HG03558 (cell line): ENCODE measurements around the gene CDH13.

ENCODE experiments used
- ATAC-seq: cut with Tn5 transposase; IDR thresholded peaks from one replicate; pipeline ENCODE4 v1.9.1; 2021; ENCODE audit warnings: moderate number of reproducible peaks; ENCODE audit not compliant: unreplicated experiment; ENCODE audit errors: extremely low read depth

The CDH13 gene

DNA sequence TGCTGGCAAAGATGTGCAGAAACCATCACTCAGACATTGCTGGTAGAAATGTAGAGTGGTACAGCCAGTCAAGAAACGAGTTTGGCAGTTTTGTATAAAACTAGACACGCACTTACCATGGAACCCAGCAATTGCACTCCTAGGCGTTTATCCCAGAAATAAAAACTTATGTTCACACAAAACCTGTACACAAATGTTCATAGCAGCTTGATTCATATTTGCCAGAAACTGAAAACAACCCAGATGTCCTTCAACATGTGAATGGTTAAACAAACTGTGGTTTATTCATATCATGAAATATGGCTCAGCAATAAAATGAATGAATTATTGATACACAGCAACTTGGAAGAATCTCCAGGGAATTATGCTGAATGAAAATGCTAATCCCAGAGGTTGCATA is 570.0 kb downstream of the CDH13 start:
- ATAC-seq: no peak

DNA sequence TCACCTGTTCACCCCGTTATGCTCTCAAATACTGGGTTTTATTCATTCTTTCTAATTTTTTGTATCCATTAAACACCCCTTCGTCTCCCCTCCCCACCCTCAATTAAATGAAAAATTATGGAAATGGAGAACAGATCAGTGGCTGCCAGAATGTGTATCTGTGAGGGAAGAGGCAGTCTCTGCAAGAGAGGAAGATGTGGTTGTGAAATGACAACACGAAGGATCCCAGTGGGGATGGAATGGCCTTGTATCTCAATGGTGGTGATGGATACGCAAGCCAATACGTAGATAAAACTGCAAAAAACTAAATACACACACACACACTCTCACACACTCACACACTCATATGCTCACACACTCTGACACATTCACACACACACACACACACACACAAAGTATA is 570.7 kb downstream of the CDH13 start:
- no peak for ATAC-seq

DNA sequence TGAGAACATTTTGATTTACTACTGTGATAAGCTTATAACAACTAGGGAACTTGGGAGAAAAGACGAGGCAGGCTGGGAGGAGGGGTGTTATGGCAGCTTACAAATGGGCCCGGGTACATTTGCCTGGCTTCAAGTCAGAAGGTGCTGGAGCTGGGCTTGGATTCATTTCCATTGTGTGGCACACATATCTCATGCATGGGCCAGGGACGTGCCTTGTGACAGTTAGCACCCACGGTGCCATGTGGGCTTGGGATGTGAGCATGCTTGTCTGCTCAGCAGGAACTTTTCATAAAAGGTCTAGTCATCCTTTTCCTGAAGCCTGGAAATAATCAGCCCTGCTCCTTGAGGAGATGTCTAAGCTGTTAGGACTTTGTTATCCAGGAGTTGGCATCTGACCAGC is 572.2 kb downstream of the CDH13 start:
- ATAC-seq: no peak

DNA sequence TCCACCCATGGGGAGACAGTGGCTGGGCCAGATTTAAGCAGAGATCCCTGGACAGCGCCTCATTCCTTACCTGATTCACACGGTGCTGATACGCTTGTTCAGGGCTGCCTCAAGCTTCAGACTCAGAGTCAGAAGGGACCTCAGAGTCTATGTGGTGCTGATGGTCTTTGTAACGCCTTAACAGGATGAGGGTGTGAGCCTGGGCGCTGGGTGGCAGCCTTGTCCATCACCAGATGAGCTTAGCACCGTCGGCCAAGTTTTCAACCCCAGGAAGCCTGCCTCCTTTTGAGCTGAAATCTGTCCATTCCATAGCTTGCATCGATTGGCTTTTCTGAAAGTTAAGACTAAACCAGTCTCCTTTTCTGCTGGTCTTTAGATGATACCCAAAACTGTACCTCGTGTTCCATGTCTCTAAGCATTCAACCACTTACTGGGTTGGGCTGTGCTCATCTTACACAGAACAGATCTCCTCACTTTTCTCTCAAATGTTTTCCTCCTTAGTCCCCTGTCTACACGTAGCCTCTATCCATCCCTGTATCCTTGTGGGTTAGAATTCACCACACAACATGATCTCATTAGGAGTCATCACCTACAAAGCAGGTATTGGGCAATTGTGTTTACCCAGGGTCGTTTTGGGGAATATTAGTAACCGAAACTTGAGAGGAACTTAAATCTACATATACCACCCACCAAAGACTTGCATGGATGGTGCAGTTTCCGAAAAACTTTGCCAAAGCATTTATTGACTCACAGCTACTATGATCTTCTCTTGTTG is 573.4 kb downstream of the CDH13 start:
- ATAC-seq: no peak

- ATAC-seq: no peak
These were observed 575.0 kb downstream of the CDH13 start for GRCh38 chr16:83201748-83202147.

GRCh38 chr16:83205896-83206295 is 579.1 kb downstream of the CDH13 start:
- no peak for ATAC-seq

GRCh38 chr16:83206426-83206825 is 579.7 kb downstream of the CDH13 start:
- no peak for ATAC-seq

DNA sequence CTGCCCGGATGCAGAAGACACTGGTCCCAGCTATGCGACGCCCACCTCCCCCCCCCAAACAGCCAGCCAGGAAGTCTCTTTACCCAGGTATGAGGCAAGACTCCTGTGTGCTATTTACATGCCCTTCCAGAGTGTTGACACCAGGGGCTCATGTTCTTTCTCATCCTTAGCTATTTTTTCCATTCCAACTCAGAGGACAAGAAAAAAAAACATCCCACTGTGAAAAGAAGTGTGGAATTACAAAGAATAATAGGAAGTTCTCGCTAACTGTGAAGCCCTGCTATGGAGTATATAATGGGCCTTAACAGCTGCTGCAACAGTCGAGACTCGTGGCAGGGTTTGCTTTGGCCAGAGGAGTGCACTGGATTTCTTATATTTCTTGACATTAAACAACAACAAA is 584.9 kb downstream of the CDH13 start:
- ATAC-seq: no peak

GRCh38 chr16:83212301-83212841 is 585.6 kb downstream of the CDH13 start:
- no peak for ATAC-seq

DNA sequence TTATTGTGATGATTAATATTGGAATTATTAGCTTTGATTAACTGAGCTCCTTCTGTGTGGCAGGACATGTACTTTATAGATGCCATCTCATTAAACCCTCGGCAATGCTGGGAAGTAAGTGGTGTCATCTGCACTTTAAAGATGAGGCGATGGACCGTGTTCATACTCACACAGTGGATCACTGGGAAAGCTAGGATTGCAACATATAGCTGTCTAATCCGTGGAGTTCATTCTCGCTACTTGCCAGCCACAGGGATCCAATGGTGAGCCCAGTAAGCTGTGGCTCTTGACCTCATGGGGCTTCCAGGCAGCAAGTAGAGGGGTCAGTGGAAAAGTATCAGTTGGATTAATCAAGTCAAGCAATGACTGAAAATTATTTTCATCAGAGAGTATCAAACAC is 587.9 kb downstream of the CDH13 start:
- no peak for ATAC-seq

DNA sequence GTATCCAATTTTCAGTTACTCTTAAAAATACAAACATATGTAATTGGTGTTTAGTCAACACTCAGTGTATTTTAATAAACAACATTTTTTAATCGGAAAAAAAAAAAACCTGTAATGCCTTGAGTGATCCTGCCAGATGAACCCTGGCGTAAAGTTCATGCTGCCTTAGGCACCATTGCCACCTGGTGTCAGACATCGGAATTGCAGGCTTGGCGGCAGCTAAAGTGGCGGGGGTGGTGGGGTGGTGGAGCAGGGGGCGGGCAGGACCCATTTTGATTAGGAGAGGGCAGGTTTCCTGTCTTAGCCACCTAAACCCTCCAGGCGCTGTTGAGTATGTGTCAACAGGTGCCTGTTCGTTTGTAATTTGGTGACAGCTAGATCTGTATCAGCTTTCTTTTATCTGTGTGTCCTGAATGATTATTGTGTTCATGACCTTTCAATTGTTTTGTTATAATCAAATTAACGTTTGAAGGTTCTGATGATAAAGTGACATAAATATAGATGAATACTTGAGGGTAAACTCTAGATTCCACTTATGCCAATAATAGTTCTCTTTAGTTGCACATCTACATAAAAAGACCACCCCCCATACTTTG is 588.7 kb downstream of the CDH13 start:
- no peak for ATAC-seq

DNA sequence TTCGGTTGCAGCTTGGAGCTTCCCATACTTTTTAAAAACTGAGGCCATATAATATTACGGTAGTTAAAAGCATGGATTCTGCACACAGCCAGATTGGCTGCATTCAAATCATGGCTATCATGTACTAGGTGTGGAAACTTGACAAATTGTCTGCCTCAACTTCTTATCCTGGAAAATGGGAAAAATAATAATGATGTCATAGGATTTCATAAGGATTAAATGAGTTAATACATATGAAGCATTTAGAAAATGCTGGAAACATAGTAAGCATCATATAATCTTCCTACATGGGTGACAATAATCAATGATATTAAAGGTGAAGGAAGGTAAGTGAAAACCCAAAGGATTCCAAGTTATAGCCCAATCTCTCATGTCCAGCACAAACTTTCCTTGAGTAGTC is 592.5 kb downstream of the CDH13 start:
- ATAC-seq: no peak

DNA sequence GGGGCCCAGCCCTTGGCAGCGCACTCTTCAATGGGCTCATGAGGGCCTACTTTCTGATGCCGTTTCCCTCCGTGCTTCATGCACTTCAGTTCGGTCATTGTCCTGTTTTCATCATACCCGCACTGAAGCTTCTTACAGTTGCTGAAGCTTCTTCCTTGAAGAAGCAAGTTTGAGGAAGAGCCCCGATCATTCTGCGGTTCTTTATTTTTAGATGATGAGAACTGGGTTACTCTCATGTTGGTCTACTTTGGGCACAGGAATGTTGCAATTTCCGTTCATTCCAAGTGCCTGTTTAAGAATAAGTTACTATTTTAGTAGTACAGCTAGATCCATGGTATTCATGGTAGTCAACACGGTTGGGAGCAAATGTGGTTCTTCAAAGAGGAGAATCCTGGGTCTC is 593.3 kb downstream of the CDH13 start:
- ATAC-seq: no peak

DNA sequence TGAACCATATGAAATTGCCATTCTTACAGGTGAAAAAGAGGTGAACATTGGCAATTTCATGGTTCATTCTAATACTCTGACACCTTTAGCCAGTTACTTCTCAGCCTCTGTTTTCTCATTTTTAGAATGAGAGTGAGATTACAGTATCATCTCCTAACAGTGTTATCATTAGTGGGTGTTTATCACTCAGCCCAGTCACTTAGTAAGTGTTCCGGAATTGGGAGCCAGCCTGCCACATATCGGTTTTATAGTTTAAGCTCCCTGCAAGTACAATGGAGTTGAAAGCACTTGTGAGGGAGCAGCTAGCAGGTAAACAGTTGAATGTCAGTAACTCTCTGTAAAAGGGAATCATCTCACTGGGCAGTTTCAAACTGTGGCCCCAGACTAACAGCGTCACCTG is 597.9 kb downstream of the CDH13 start:
- no peak for ATAC-seq

DNA sequence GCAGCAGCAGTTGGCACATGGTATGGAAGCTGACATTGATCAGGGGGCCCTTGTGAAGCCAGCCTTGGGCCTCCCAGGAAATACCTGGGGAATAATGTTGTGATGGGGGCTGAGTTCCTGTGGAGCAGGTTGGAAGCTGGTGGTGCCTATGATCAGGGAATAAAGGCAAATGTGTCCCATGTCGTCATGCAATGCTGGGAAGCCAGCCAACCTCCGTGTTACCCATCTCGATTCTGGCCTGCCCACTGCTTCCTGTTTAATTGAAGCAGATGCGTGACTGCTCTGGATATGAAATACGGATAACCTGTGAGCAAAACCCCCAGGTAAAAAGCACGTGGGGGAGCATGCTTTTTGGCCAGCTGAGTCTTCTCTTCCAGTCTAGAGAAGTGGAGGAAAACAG is 600.6 kb downstream of the CDH13 start:
- no peak for ATAC-seq

GRCh38 chr16:83231729-83232128 is 605.0 kb downstream of the CDH13 start:
- ATAC-seq: no peak

DNA sequence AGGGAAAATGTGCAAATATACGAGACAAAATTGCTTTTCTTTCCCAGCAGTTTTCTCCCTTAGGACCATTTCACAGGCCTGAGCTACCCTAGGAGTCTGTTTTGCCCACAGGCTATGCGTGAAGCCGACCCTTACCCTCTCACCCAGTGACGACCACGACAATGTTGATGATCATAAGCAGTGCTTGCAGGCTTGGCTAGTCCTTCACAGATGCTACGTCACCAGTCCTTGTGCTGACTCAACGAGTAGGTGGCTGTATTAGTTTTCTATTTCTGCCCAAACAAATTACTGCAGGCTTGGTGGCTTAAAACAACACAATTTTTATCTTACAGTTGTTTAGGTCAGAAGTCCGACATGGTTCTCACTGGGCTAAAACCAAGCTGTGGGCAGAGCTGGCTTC is 606.4 kb downstream of the CDH13 start:
- ATAC-seq: no peak

- ATAC-seq: no peak
These were observed 612.4 kb downstream of the CDH13 start for GRCh38 chr16:83238949-83239691.

DNA sequence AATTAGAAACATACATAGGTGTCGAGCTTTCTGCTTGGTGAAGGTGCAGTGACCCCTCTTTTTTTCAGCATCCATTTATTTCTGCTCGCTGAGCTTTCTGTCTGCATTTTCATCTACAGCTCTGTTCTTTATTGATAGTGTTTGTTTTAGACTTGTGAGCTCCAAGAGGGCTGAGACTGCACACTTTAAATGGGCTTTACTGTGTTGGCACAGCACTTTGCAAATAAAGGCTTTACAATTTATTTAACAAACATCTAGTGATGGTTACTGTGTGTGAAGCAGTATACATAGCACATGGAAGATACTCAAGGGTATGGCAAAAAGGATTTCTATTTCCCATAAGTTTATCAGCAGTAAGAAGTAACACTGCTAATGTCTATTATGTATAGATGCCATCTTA is 617.3 kb downstream of the CDH13 start:
- ATAC-seq: no peak

GRCh38 chr16:83245061-83245460 is 618.3 kb downstream of the CDH13 start:
- no peak for ATAC-seq

DNA sequence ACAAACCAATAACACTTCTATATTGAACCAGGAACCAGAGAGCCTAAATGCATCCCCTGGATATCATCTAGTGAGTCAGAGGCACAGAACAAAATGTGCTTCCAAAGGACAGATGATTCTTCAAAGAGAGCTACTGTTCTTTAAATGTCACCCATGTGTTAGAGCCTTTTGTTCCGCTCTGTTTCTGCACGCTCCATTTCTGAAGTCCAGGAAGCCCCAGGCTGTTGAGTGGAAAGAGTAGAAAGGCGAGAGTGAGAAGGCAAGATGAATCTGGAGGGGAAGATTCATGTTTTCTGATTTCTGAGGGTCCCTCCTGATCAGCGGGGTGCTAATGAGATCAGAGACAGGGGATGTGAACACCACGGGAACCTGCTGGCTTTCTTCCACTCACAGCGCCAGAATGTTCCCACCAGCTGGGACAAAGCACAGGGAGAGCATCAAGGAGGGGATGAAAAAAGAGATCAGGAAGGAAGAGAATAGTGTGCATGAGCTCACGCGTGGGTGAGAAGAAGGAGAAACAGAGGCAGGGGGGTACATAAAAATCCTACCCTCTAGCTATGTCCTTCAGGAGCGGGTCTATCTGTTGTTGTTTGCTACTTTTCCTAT is 621.1 kb downstream of the CDH13 start:
- no peak for ATAC-seq
